Stimulated activated CD8-positive, alpha-beta memory T cell treated with anti-CD3 and anti-CD28 coated beads, Interleukin-15, amount 100 ng/mL, for 24 hours (primary cell): ENCODE data around the gene CDK5.

Experiments
- DNase-seq: peaks from one replicate; pipeline ENCODE4 v3.0.0-alpha.2; 2020; ENCODE audit warnings: low read depth

The CDK5 gene

GRCh38 chr7:151057506-151057988 is at the start of gene CDK5:
Gene CDK5 (minus strand): TSS chr7:151057897. CDS start chr7:151057848, 49 bp downstream.
- no peak for DNase-seq

- DNase-seq = no peak
These were observed 46.9 kb upstream of the CDK5 start for GRCh38 chr7:151104411-151105235.

- DNase-seq = no peak
These were observed 46.3 kb upstream of the CDK5 start for GRCh38 chr7:151103973-151104372.

- DNase-seq = no peak
These were observed 45.3 kb upstream of the CDK5 start for GRCh38 chr7:151102991-151103390.

GRCh38 chr7:151101621-151102396 is 44.1 kb upstream of the CDK5 start:
- no peak for DNase-seq

GRCh38 chr7:151100921-151101320 is 43.2 kb upstream of the CDK5 start:
- no peak for DNase-seq

GRCh38 chr7:151099486-151100211 is 42.0 kb upstream of the CDK5 start:
- no peak for DNase-seq

GRCh38 chr7:151095828-151096475 is 38.3 kb upstream of the CDK5 start:
- no peak for DNase-seq

- DNase-seq = no peak
These were observed 37.6 kb upstream of the CDK5 start for GRCh38 chr7:151095123-151095797.

GRCh38 chr7:151094675-151095074 is 37.0 kb upstream of the CDK5 start:
- DNase-seq = no peak

GRCh38 chr7:151093748-151094147 is 36.1 kb upstream of the CDK5 start:
- no peak for DNase-seq

GRCh38 chr7:151091988-151092387 is 34.3 kb upstream of the CDK5 start:
- no peak for DNase-seq

GRCh38 chr7:151091431-151091830 is 33.7 kb upstream of the CDK5 start:
- no peak for DNase-seq

- DNase-seq = no peak
These were observed 33.3 kb upstream of the CDK5 start for GRCh38 chr7:151091003-151091402.

GRCh38 chr7:151089893-151090730 is 32.4 kb upstream of the CDK5 start:
- no peak for DNase-seq

GRCh38 chr7:151088856-151089699 is 31.4 kb upstream of the CDK5 start:
- DNase-seq = no peak

GRCh38 chr7:151088019-151088855 is 30.5 kb upstream of the CDK5 start:
- no peak for DNase-seq

GRCh38 chr7:151087245-151088018 is 29.7 kb upstream of the CDK5 start:
- no peak for DNase-seq
